CD4-positive, alpha-beta T cell treated with Interleukin-4 for 4 hours (primary cell): ENCODE data around the gene VSNL1.

ENCODE experiments used
- DNase-seq: peaks from one replicate; pipeline ENCODE4 v3.0.0-alpha.2; 2020

Gene VSNL1

GRCh38 chr2:17540093-17540812 is at the start of gene VSNL1:
VSNL1 (plus strand) TSS chr2:17540696; CDS start chr2:17592075, 51,379 bp downstream.
- no peak for DNase-seq

DNA sequence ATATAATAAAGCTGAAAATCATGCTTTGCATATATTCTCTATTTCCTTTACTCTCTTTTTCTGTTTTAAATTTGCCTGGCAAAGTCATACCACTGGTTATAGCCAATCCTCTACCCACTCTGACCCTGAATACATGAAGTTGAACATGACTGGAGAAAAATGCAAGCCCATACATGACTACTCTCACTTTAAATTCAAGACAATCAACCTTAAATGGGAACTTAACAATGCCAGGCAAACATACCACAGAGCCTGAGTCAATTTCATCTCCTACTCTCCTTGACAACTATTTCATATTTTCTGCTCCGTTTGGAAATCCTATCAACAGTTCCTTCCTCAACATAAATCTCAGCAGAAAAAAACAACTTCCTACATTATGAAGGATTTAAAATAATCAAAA is 44.9 kb upstream of the VSNL1 start:
- no peak for DNase-seq

DNA sequence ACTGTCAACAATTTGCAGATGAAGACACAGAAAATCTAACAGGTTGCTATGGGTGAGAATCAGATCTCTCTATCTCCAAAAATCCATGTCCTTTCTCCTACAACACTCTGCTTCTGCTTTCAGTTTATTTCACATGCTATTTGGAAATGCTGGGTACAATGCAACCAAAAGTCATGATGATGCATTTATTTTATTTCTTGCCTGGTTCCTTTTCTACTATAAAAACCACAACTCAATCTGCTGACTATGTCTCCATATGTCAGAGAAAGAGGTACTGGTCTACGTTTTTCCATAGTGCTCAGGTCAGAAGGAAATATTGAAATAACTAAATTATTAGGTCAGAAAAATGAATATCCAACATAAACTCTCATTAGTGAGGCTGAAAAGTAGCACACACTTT is 42.8 kb upstream of the VSNL1 start:
- no peak for DNase-seq

GRCh38 chr2:17506736-17507616 is 33.5 kb upstream of the VSNL1 start:
- no peak for DNase-seq

- no peak for DNase-seq
Measured at GRCh38 chr2:17515652-17516051, 24.8 kb upstream of the VSNL1 start.

GRCh38 chr2:17517481-17518211 is 22.9 kb upstream of the VSNL1 start:
- DNase-seq: no peak

GRCh38 chr2:17518212-17519154 is 22.0 kb upstream of the VSNL1 start, which contains the start of gene RAD51AP2:
RAD51AP2 (minus strand) TSS chr2:17518440; CDS start chr2:17518415, 25 bp downstream.
- DNase-seq: no peak

DNA sequence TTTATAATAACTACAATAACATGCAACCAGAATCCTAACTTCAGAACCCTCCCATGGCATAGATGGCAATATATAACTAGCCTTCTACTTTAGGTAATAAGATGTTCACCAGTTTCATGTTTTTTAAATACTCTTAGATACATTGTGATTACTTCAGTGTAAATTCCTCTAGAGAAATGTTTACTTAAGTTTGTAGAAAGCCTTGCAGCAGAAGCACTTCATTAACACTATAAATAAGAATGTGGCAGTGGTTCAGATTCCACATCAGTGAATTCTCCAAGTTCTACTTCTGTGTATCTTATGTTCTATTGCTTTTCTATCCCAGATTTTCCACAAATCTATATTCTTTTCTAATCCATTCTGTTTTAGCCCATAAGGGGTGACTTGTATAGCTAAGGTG is 21.0 kb upstream of the VSNL1 start:
- DNase-seq: no peak

DNA sequence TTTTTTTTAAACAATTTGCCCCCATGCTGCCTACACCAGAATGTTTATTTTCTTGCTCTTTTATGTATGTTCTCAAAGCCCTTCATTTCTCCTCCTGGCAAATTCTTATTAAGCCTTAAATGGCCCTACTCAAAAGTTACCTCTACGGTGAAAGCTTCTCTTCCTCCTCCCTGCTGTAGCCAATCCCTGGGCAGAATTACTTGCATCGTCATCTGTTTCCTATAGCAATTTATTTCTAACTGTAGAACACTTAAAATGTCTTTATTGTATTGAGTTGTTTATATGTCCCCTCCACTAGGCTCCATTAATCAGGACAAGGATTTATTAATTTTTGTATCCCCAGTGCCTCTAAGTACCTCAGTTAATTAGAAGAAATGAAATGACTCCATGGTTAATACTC is 19.7 kb upstream of the VSNL1 start:
- no peak for DNase-seq

GRCh38 chr2:17521621-17522020 is 18.9 kb upstream of the VSNL1 start:
- no peak for DNase-seq

DNA sequence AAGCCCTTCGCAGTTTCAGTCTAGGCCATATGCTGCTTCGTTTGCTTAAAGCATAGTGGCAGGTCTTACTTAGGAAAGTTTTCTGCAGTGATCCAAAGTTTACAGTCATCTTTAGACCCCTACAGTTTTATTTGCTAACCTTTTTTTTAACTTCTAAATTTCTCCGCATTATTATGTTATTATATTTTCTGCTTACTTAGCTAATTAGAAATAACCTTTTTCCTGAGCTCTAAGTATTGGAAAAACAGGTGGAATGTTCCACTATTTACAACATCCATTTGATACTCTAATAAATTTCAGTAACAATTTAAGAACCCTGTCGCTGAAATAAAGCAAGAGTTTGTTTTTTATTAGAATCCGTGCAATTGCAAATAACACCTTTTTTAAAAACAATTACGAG is 18.2 kb upstream of the VSNL1 start:
- DNase-seq: no peak

- DNase-seq: no peak
Measured at GRCh38 chr2:17529771-17530170, 10.7 kb upstream of the VSNL1 start.

- DNase-seq: no peak
Measured at GRCh38 chr2:17533546-17533945, 7.0 kb upstream of the VSNL1 start.

- DNase-seq: no peak
Measured at GRCh38 chr2:17536416-17536815, 4.1 kb upstream of the VSNL1 start.

- DNase-seq: no peak
Measured at GRCh38 chr2:17538022-17538843, 2.3 kb upstream of the VSNL1 start.

DNA sequence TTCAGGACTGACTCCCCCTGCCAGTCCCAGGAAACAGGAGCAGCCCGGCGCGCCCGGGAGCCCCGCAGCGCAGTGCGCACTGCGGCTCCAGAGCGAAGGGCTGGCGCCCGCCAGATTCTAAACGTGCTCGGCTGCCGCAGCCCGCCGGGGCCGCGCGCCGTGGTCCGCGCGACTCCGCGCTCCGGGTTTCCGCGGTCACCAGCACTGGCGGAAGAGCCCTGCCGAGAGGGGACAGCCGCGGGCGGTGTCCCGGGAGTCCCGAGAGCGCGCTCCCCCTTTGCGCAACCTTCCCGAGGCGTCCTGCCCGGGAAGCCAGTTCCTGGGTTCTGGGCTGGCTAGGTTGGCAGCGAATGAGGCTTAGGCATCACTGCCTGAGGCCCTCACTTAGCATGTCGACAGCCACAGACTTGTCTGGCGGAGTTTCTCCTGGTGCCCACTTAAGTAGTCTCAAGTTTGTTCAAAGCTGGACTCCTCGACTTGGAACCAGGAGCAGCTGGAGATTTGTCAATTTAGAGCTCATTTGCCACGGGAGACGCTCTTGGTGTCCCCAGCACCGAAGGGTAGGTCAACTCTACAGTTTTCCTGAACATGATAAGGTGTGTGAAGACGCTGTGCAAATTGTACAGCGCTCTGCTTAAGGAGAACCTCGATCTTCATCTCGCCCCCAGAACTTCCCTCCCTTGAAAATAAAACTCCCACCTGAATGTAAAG is 1.5 kb upstream of the VSNL1 start:
- DNase-seq: no peak

DNA sequence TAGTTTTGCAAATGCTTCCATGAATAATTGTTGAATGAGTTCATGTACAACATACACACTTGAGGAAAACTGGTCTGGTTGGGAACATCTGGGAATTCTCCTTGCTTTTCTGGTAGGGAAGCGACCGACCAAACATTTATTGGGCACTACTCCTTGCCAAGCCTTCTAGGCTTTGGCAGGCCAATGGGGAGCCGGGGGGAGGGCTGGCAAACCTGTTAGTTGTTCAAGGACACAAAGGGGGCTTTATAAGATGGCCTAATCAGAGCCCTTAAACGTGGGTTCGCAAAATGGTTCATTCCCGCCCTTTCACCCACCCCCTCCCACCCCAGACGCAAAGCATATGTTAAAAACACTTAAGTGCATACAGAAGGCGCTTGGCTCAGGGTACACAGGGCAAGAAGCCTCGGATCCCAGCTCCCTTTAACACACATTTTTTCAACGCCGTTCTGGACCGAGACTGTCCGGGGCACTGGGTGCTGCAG is 844 bp upstream of the VSNL1 start:
- DNase-seq: no peak

DNA sequence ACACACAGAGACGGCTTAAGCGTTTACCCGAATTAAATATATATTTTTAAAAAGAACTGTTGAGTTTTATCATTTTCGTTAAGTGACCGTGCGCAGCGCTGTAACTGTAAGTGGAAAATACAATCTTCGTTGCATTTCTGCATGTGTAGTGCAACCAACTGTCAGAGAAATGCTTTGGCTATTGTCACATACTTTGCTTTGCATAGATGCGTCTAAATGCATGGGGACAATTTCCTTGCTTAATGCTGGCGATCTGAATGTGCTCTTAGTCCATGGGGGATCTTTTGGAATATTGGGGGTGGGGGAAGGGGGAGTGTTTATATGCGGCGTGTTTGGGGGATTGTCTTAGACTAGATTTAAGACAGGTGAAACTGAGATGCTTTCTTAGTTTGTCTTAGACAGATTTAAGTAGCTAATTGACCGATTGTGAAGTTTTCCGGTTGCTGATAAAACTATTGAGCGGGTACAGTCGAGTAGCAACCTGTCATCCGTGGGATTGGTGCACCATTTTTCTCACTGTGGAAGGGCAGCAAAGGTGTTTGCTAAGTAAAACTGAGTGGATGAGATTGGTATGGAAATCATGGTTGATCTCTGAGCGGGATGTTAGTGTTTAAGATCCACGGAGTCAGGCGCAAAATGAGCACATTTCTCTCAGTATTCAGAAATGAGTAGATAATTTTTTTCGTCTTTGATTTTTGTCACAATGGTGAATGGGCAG is 476 bp downstream of the VSNL1 start:
- DNase-seq: no peak

GRCh38 chr2:17541531-17541950 is 1.0 kb downstream of the VSNL1 start:
- no peak for DNase-seq

GRCh38 chr2:17542471-17542870 is 2.0 kb downstream of the VSNL1 start:
- no peak for DNase-seq
